ENCODE results near the gene TBX18.

TBX18 gene

DNA sequence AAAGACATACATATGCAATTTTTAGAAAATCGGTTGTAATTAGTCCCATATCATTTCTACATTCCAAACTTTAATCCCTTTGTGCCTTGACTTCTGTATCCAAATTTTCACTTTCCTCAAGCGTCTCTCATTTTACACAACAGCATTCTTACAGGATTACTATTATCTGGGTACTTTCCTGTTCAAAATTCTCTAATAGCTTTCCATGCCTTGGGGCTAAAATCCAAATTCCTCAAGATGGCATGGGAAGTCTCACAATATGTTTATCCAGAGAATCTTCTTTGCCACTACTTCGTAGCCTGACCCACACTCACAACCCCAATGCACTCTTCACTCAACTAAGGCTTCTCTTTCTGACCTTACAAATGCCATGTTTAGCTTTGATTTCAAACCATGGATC, 125.0 kb downstream of the TBX18 start:
- H3K4me3 ChIP-seq (ENCODE audit: low read length) = no peak overlapping the region
- TF ChIP-seq, protein P1, sequence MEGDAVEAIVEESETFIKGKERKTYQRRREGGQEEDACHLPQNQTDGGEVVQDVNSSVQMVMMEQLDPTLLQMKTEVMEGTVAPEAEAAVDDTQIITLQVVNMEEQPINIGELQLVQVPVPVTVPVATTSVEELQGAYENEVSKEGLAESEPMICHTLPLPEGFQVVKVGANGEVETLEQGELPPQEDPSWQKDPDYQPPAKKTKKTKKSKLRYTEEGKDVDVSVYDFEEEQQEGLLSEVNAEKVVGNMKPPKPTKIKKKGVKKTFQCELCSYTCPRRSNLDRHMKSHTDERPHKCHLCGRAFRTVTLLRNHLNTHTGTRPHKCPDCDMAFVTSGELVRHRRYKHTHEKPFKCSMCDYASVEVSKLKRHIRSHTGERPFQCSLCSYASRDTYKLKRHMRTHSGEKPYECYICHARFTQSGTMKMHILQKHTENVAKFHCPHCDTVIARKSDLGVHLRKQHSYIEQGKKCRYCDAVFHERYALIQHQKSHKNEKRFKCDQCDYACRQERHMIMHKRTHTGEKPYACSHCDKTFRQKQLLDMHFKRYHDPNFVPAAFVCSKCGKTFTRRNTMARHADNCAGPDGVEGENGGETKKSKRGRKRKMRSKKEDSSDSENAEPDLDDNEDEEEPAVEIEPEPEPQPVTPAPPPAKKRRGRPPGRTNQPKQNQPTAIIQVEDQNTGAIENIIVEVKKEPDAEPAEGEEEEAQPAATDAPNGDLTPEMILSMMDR (conservative IDR thresholded peaks at IDR 0.05; ENCODE audit: low read depth, low read length) = no peak
- DNase-seq (ENCODE audit: low read depth) = no peak

DNA sequence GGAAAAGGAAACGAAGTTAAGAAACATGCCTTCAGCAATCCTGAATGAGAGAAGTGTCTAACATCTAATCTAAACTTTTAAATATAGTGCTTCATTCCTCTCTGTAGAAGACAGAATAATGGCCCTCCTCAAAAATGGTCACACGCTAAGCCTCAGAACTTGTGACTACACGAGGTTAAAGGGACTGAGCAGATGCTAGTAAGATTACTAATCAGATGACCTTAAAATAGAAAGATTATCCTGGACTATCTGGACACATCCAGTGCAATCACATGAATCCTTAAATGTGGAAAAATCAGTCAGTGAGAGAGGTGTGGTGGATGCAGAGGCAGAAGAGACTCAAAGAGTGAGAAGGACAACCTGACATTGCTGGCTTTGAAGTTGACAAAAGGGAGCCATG, 126.1 kb downstream of the TBX18 start:
- H3K4me3 ChIP-seq (ENCODE audit: low read length) = no peak overlapping the region
- TF ChIP-seq, protein P1 (conservative IDR thresholded peaks at IDR 0.05; ENCODE audit: low read depth, low read length) = no peak
- no peak for DNase-seq (ENCODE audit: low read depth)

Measured in retinal pigment epithelial cell (primary cell).